Measurements from ENCODE around the gene ZACN.

DNA sequence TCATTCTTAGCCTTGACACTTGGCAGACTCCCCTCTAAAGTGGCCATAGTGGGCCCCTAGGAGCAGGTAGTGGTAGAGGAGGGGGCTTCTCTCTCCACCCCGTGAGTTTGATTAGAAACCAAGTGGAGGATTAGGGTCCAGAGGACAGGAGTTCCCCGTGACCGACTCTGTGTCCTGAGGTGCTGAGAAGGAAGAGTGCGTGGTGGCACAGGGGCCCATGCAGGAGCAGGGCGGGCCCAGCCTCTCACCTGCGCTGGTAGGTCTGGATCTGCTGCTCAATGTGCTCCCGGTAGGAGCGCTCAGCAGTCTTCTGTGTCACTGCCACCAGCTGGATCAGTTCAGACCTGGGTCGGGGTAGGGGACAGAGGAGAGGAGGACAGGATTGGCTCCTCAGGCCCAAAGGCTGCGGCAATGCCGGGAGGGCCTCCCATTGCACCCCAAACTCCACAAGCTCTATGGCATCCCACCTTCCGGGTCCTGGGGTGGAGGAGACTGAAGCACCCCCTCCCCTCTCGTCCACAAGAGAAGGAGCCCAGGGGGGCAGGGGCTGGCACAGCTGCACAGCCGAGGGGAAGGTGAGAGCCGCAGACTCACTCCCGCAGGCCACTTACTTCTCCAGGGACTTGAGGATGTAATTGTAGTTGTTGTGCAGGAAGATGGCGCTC is 6.2 kb downstream of the ZACN start:
- no peak for TF ChIP-seq EZH2 (optimal IDR thresholded peaks at IDR 0.05; ENCODE audit: low read depth, low read length)
- TF ChIP-seq CTCF (IDR thresholded peaks at IDR 0.05; ENCODE audit: low read length): no peak
- TF ChIP-seq EZH2phosphoT487 (IDR thresholded peaks at IDR 0.05; ENCODE audit: low read length): no peak

Measured in MM.1S (cell line).